Kidney epithelial cell (primary cell): ENCODE data around the gene ZDHHC11B. TPM values are rescaled to one million over a fixed set of nuclear protein-coding genes. Genes with fewer than 3 reads are reported as not detected.

Experiments used
- DNase-seq: peaks from one replicate; pipeline ENCODE4 v3.0.0-alpha.2; 2010; ENCODE audit warnings: low read depth
- H3K27me3 ChIP-seq: 2 replicates; pipeline ENCODE4 v1.6.0; 2011; ENCODE audit warnings: low read length; ENCODE audit not compliant: control insufficient read depth, insufficient read depth
- H3K36me3 ChIP-seq: 2 replicates; pipeline ENCODE4 v1.5.1; 2011; ENCODE audit warnings: low read length; ENCODE audit not compliant: control insufficient read depth, insufficient read depth
- H3K4me3 ChIP-seq: 2 replicates; pipeline ENCODE4 v1.5.1; 2011; ENCODE audit warnings: low read depth, mild to moderate bottlenecking, control low read depth, low read length
- total RNA-seq: library from RNA; depleted of rRNA; stranded (reverse); fragments of >200 nt; gene quantifications from 2 replicates; pipeline ENCODE4 v1.2.3, GENCODE V29; 2015
- TF ChIP-seq, protein P1 (sequence below): IDR thresholded peaks from 2 replicates; pipeline ENCODE4 v1.5.1; 2011; ENCODE audit warnings: mild to moderate bottlenecking, moderate library complexity, low read length, control low read depth, inconsistent platforms; ENCODE audit not compliant: insufficient read depth, poor library complexity, severe bottlenecking

ZDHHC11B gene
- total RNA-seq, 1 donor from 2014 or later: 0.25 TPM

- no peak for DNase-seq
- H3K27me3 ChIP-seq: peaks cover 32% of the 10 kb centered on the region
- H3K4me3 ChIP-seq: no peak overlapping the region
- TF ChIP-seq, protein P1, sequence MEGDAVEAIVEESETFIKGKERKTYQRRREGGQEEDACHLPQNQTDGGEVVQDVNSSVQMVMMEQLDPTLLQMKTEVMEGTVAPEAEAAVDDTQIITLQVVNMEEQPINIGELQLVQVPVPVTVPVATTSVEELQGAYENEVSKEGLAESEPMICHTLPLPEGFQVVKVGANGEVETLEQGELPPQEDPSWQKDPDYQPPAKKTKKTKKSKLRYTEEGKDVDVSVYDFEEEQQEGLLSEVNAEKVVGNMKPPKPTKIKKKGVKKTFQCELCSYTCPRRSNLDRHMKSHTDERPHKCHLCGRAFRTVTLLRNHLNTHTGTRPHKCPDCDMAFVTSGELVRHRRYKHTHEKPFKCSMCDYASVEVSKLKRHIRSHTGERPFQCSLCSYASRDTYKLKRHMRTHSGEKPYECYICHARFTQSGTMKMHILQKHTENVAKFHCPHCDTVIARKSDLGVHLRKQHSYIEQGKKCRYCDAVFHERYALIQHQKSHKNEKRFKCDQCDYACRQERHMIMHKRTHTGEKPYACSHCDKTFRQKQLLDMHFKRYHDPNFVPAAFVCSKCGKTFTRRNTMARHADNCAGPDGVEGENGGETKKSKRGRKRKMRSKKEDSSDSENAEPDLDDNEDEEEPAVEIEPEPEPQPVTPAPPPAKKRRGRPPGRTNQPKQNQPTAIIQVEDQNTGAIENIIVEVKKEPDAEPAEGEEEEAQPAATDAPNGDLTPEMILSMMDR: no peak
- no peaks in the 10 kb centered on the region for H3K36me3 ChIP-seq
Observed at GRCh38 chr5:670396-671270, 113.9 kb downstream of the ZDHHC11B start.

- no peak overlapping the region for H3K4me3 ChIP-seq
- peaks cover 32% of the 10 kb centered on the region for H3K27me3 ChIP-seq
- TF ChIP-seq, protein P1: no peak
Observed at GRCh38 chr5:669842-670395, 114.6 kb downstream of the ZDHHC11B start.

GRCh38 chr5:669111-669841 lies 115.3 kb downstream of the ZDHHC11B start:
- Histone ChIP-seq H3K4me3 (no peak overlapping the region), H3K36me3 (no peaks in the 10 kb centered on the region), H3K27me3 (peaks cover 27% of the 10 kb centered on the region)
- TF ChIP-seq, protein P1: peak; percentile 73
- no peak for DNase-seq

More at GRCh38 chr5:669842-670395, 114.6 kb downstream of the ZDHHC11B start:
- DNase-seq: no peak
- H3K36me3 ChIP-seq: no peaks in the 10 kb centered on the region

GRCh38 chr5:668283-668995 lies 116.1 kb downstream of the ZDHHC11B start:
- Histone ChIP-seq H3K4me3 (no peak overlapping the region), H3K27me3 (peaks cover 19% of the 10 kb centered on the region), H3K36me3 (no peaks in the 10 kb centered on the region)
- TF ChIP-seq, protein P1: no peak
- DNase-seq: no peak

DNA sequence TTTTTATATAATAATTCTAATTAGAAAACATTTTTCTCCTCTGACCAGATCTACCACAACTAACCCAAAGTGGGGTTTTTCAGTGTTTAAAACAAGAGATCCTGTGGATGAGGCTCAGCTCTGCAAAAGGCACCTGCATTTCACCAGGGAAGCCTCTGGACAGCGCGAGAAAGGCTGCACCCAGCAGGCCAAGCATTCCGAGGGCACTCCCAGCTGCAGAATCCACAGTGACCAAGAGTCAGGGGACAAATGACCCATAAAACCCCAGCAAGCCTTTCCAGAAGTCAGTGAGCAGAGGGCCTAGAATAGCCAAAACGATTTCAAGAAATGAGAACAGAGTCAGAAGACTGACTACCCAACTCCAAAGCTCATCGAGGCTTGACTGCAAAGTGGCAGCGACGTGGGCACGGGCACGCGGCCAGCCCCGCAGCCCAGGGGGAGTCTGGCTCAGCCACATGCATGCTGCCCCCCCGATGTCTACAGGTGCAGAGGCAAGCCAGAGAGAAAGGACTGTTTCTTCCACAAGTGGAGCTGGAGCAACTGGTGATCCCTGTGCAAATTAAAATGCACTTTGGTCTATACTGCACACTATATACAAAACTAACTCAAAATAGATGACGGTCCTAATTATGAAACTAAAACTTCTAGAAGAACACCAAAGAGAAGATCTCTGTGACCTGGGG lies 117.6 kb downstream of the ZDHHC11B start:
- TF ChIP-seq, protein P1: no peak
- no peak for DNase-seq
- H3K4me3 ChIP-seq: no peak overlapping the region
- peaks cover 6% of the 10 kb centered on the region for H3K27me3 ChIP-seq
- H3K36me3 ChIP-seq: no peaks in the 10 kb centered on the region
